GM18505 (cell line): ENCODE results near the gene TBC1D20.

ENCODE experiments used
- ATAC-seq: cut with Tn5 transposase; IDR thresholded peaks from one replicate; pipeline ENCODE4 v1.9.1; 2021; ENCODE audit not compliant: unreplicated experiment
- POLR2A ChIP-seq: IDR thresholded peaks from 4 replicates; pipeline ENCODE4 v1.6.1; 2011; ENCODE audit warnings: borderline replicate concordance; ENCODE audit not compliant: insufficient read depth, insufficient read length; ENCODE audit errors: extremely low read depth

The TBC1D20 gene

GRCh38 chr20:438571-439469 lies 23.5 kb downstream of the TBC1D20 start:
- no peak for ATAC-seq
- no peak for TF ChIP-seq POLR2A

- no peak for TF ChIP-seq POLR2A
- ATAC-seq, result no peak
These were observed 24.4 kb downstream of the TBC1D20 start for GRCh38 chr20:437787-438486.

- no peak for TF ChIP-seq POLR2A
These were observed 25.9 kb downstream of the TBC1D20 start for GRCh38 chr20:436476-436875.

GRCh38 chr20:435558-435957 lies 26.8 kb downstream of the TBC1D20 start:
- no peak for ATAC-seq
- no peak for TF ChIP-seq POLR2A

More at GRCh38 chr20:436476-436875, 25.9 kb downstream of the TBC1D20 start:
- no peak for ATAC-seq

GRCh38 chr20:434661-435419 lies 27.5 kb downstream of the TBC1D20 start:
- no peak for TF ChIP-seq POLR2A
- ATAC-seq, result no peak

- TF ChIP-seq POLR2A, result no peak
- no peak for ATAC-seq
These were observed 28.1 kb downstream of the TBC1D20 start for GRCh38 chr20:434221-434620.

- peak; percentile 48 for TF ChIP-seq POLR2A
- peak; percentile 66 for ATAC-seq
These were observed 28.9 kb downstream of the TBC1D20 start for GRCh38 chr20:433300-433975.

GRCh38 chr20:432677-433299 lies 29.5 kb downstream of the TBC1D20 start:
- TF ChIP-seq POLR2A, result no peak

GRCh38 chr20:432208-432607 lies 30.1 kb downstream of the TBC1D20 start:
- TF ChIP-seq POLR2A, result no peak

More at GRCh38 chr20:432677-433299, 29.5 kb downstream of the TBC1D20 start:
- no peak for ATAC-seq

GRCh38 chr20:431012-431904 lies 31.1 kb downstream of the TBC1D20 start:
- ATAC-seq, result no peak
- TF ChIP-seq POLR2A, result no peak

More at GRCh38 chr20:432208-432607, 30.1 kb downstream of the TBC1D20 start:
- ATAC-seq, result no peak
